Keratinocyte (primary cell): Measurements from ENCODE around the gene PPFIBP2.

ENCODE experiments used
- CTCF ChIP-seq, 3 experiments: IDR thresholded peaks in 1 of 3; conservative IDR thresholded peaks in 1 of 3; optimal IDR thresholded peaks in 1 of 3; 2 replicates in 2 of 3; 3 replicates in 1 of 3; pipeline versions ENCODE3 to v1.5.1; 2011; ENCODE audit warnings: low read length in 3 of 3, mild to moderate bottlenecking in 3 of 3, moderate library complexity in 2 of 3, control low read depth in 1 of 3, inconsistent platforms in 1 of 3; ENCODE audit not compliant: insufficient read depth in 2 of 3; ENCODE audit errors: extremely low read depth in 1 of 3
- EZH2 ChIP-seq: IDR thresholded peaks from one replicate; pipeline ENCODE4 v1.6.1; 2012; ENCODE audit warnings: inconsistent platforms, mild to moderate bottlenecking, low read length, moderate library complexity

GRCh38 chr11:7538031-7538430 lies 24.2 kb downstream of the PPFIBP2 start:
- no peak for TF ChIP-seq CTCF (optimal IDR thresholded peaks at IDR 0.05 in 1 of 3, IDR thresholded peaks at IDR 0.05 in 1 of 3, conservative IDR thresholded peaks at IDR 0.05 in 1 of 3; ENCODE audit: extremely low read depth in 1 of 3, insufficient read depth in 2 of 3, low read length in 3 of 3)
- TF ChIP-seq EZH2: no peak
